ENCODE data around the gene DENND1A. TPM values are rescaled to one million over a fixed set of nuclear protein-coding genes. Genes with fewer than 3 reads are reported as not detected.
"Not testable (repeated sequence)": the region's sequence is repeated elsewhere in the genome, so short reads cannot be mapped to it uniquely, and the experiment has no call there.

Gene DENND1A
- total and polyA plus RNA-seq, 7 donors = 12.8 to 33.2 (median 19.2) TPM

- no peaks in the 10 kb centered on the region for H3K27me3 ChIP-seq
- 86% methylated on average over 3 of the region's 3 CpGs for WGBS, 2 donors
- DNase-seq = no peak
- peak overlapping the region in 1 of 4 donors; percentile 37 for H3K27ac ChIP-seq
- intact Hi-C loops (cut with DNase I) = no loop called here
- peaks cover 0 to 32% (median 28%) of the 10 kb centered on the region in 4 donors for H3K4me1 ChIP-seq
- H3K36me3 ChIP-seq = no peaks in the 10 kb centered on the region
- no peaks in the 10 kb centered on the region for H3K9me3 ChIP-seq
- H3K4me3 ChIP-seq = no peak overlapping the region
- TF ChIP-seq EP300 (IDR thresholded peaks at IDR 0.05) = no peak
- TF ChIP-seq POLR2A (IDR thresholded peaks at IDR 0.05) = no peak
Measured at GRCh38 chr9:123336449-123336848, 593.5 kb downstream of the DENND1A start.

- TF ChIP-seq CTCF (IDR thresholded peaks at IDR 0.05) (no peak), POLR2AphosphoS5 (IDR thresholded peaks at IDR 0.05) (peak in 1 of 4 donors; percentile 15)
- Histone ChIP-seq H3K27me3 (no peaks in the 10 kb centered on the region), H3K4me1 (peaks cover 0 to 32% (median 28%) of the 10 kb centered on the region in 4 donors), H3K4me3 (no peak overlapping the region), H3K27ac (peak overlapping the region in 3 of 4 donors; percentile 29 to 49 (median 37)), H3K9me3 (no peaks in the 10 kb centered on the region), H3K36me3 (no peaks in the 10 kb centered on the region)
- intact Hi-C loops (cut with DNase I) = no loop called here
- DNase-seq = no peak
- WGBS, 2 donors = 66 to 74% methylated on average over 6 of the region's 6 CpGs
Measured at GRCh38 chr9:123335986-123336329, 594.0 kb downstream of the DENND1A start.

GRCh38 chr9:123335193-123335985, 594.5 kb downstream of the DENND1A start:
- DNase-seq = no peak
- Histone ChIP-seq H3K27ac (peak overlapping the region; percentile 11 to 49 (median 33)), H3K4me3 (no peak overlapping the region), H3K36me3 (no peaks in the 10 kb centered on the region), H3K9me3 (no peaks in the 10 kb centered on the region), H3K4me1 (peaks cover 0 to 31% (median 27%) of the 10 kb centered on the region in 4 donors), H3K27me3 (no peaks in the 10 kb centered on the region)
- intact Hi-C loops (cut with DNase I) = no loop called here
- 65 to 78% methylated on average over 9 of the region's 9 CpGs for WGBS, 2 donors
- TF ChIP-seq CTCF (IDR thresholded peaks at IDR 0.05) (no peak), POLR2A (IDR thresholded peaks at IDR 0.05) (no peak), POLR2AphosphoS5 (IDR thresholded peaks at IDR 0.05) (no peak), EP300 (IDR thresholded peaks at IDR 0.05) (no peak)

GRCh38 chr9:123334639-123335038, 595.3 kb downstream of the DENND1A start:
- H3K4me3 ChIP-seq = no peak overlapping the region
- intact Hi-C loops (cut with DNase I) = no loop called here
- DNase-seq = no peak
- no peaks in the 10 kb centered on the region for H3K9me3 ChIP-seq
- H3K4me1 ChIP-seq = peaks cover 0 to 23% (median 21%) of the 10 kb centered on the region in 4 donors
- TF ChIP-seq EP300 (IDR thresholded peaks at IDR 0.05) = no peak
- no peak for TF ChIP-seq CTCF (IDR thresholded peaks at IDR 0.05)
- no peak for TF ChIP-seq POLR2AphosphoS5 (IDR thresholded peaks at IDR 0.05)
- no peak overlapping the region for H3K27ac ChIP-seq
- H3K36me3 ChIP-seq = no peaks in the 10 kb centered on the region
- WGBS, 2 donors = 92 to 95% methylated on average over 3 of the region's 3 CpGs
- no peaks in the 10 kb centered on the region for H3K27me3 ChIP-seq

- WGBS, 2 donors = 70 to 73% methylated on average over 8 of the region's 8 CpGs
- not testable (repeated sequence) for DNase-seq
Measured at GRCh38 chr9:123333058-123333669, 596.8 kb downstream of the DENND1A start.

More at GRCh38 chr9:123333058-123333669, 596.8 kb downstream of the DENND1A start:
- H3K4me1 ChIP-seq = peaks cover 0 to 21% (median 13%) of the 10 kb centered on the region in 4 donors
- H3K4me3 ChIP-seq; H3K27me3 ChIP-seq; H3K9me3 ChIP-seq; intact Hi-C loops (cut with DNase I); H3K27ac ChIP-seq; H3K36me3 ChIP-seq: not testable (repeated sequence)
